HCT116 (cell line): Measurements from ENCODE around the gene STK32B. TPM values are rescaled to one million over a fixed set of nuclear protein-coding genes. Genes with fewer than 3 reads are reported as not detected.

Source experiments
- ATAC-seq: fragments of 200-7000 bp; cut with Tn5 transposase; 2 replicates; pipeline ENCODE4 v1.9.1; 2020; ENCODE audit warnings: mild to moderate bottlenecking, moderate library complexity
- BruUV-seq: library from RNA; stranded (reverse); fragments of 400-500 nt; replicated peaks from 2 replicates; lab custom pipeline; 2021; lab: Mats Ljungman, UMichigan
- CTCF ChIA-PET: fragments of 300-600 bp; sonication (Branson Sonifier 250); formaldehyde crosslinking; loops from one replicate; lab custom pipeline; 2021; ENCODE audit warnings: antibody characterized with exemption; lab: Charles Lee
- POLR2A ChIA-PET: fragments of 300-600, 350-600 bp; sonication (Branson Sonifier 250); formaldehyde crosslinking; loops from one replicate; lab custom pipeline; 2021; ENCODE audit warnings: antibody characterized with exemption; lab: Charles Lee
- RAD21 ChIA-PET, 2 experiments: fragments of 300-600 bp; sonication (Branson Sonifier 250); formaldehyde crosslinking; loops; one replicate each; lab custom pipeline; 2023; ENCODE audit warnings: low total read pairs in 2 of 2; ENCODE audit not compliant: uncharacterized antibody in 2 of 2, unreplicated experiment in 2 of 2, low non-redundant PET in 1 of 2; lab: Charles Lee
- DNase-seq: peaks from one replicate; pipeline ENCODE4 v3.0.0-alpha.2; 2010; ENCODE audit warnings: low read depth, low spot score
- H2AFZ ChIP-seq: fragments of 200-600 bp; shearing (Covaris generic), sonication (generic); 2 replicates; pipeline ENCODE4 v1.6.1; 2017; ENCODE audit warnings: low read depth, mixed run types, mixed read lengths, antibody characterized with exemption, low read length; ENCODE audit not compliant: poor library complexity, severe bottlenecking
- H3K27ac ChIP-seq: 2 replicates; pipeline ENCODE4 v1.5.1; 2012; ENCODE audit warnings: low read depth, low read length
- H3K27me3 ChIP-seq: fragments of 200-600 bp; sonication (generic); 2 replicates; pipeline ENCODE4 v1.6.1; 2016; ENCODE audit warnings: mixed run types, low read length, mixed read lengths; ENCODE audit not compliant: insufficient read depth
- H3K36me3 ChIP-seq, 2 experiments: fragments of 200-500 bp in 1 of 2; fragments of 200-600 bp in 1 of 2; sonication (Bioruptor generic) in 1 of 2; sonication (generic) in 1 of 2; 2 replicates each; pipeline versions ENCODE4 v1.5.1 to v1.6.1; 2014 to 2016; ENCODE audit warnings: low read length in 2 of 2, inconsistent platforms in 1 of 2, mixed read lengths in 1 of 2, mixed run types in 1 of 2; ENCODE audit not compliant: insufficient read depth in 2 of 2, control insufficient read depth in 1 of 2
- H3K4me1 ChIP-seq, 2 experiments: fragments of 200-600 bp in 1 of 2; sonication (generic) in 1 of 2; 2 replicates each; pipeline versions ENCODE4 v1.5.1 to v1.6.1; 2012 to 2017; ENCODE audit warnings: low read length in 2 of 2, inconsistent platforms in 1 of 2, mild to moderate bottlenecking in 1 of 2, mixed read lengths in 1 of 2, mixed run types in 1 of 2, moderate library complexity in 1 of 2; ENCODE audit not compliant: insufficient read depth in 2 of 2, control insufficient read depth in 1 of 2
- H3K4me2 ChIP-seq: fragments of 200-600 bp; sonication (generic); 2 replicates; pipeline ENCODE4 v1.6.1; 2017; ENCODE audit warnings: mixed run types, low read length, mixed read lengths
- H3K4me3 ChIP-seq, 2 experiments: fragments of 200-600 bp in 1 of 2; sonication (generic) in 1 of 2; replicated peaks in 1 of 2; 2 replicates each; pipeline ENCODE4 v1.5.1; 2011 to 2016; ENCODE audit warnings: low read length in 2 of 2, control low read depth in 1 of 2, low read depth in 1 of 2, mild to moderate bottlenecking in 1 of 2, mixed read lengths in 1 of 2, mixed run types in 1 of 2
- H3K79me2 ChIP-seq: fragments of 200-600 bp; sonication (generic); 2 replicates; pipeline ENCODE4 v1.6.1; 2017; ENCODE audit warnings: mild to moderate bottlenecking, mixed run types, low read length, moderate library complexity, mixed read lengths; ENCODE audit not compliant: insufficient read depth
- H3K9ac ChIP-seq: fragments of 200-600 bp; sonication (generic); 2 replicates; pipeline ENCODE4 v1.6.1; 2016; ENCODE audit warnings: low read length, mixed read lengths
- H3K9me2 ChIP-seq: fragments of 200-600 bp; sonication (generic), shearing (Covaris generic); 2 replicates; pipeline ENCODE4 v1.6.1; 2017; ENCODE audit warnings: mixed run types, mild to moderate bottlenecking, moderate library complexity; ENCODE audit not compliant: insufficient read depth
- H3K9me3 ChIP-seq, 2 experiments: fragments of 200-500 bp in 1 of 2; fragments of 200-600 bp in 1 of 2; sonication (Bioruptor generic) in 1 of 2; sonication (generic) in 1 of 2; 2 replicates each; pipeline ENCODE4 v1.6.1; 2014 to 2017; ENCODE audit warnings: low read length in 2 of 2, mixed read lengths in 2 of 2, inconsistent platforms in 1 of 2, low read depth in 1 of 2, mild to moderate bottlenecking in 1 of 2, mixed run types in 1 of 2, moderate library complexity in 1 of 2; ENCODE audit not compliant: control insufficient read depth in 1 of 2, insufficient read depth in 1 of 2
- H4K20me1 ChIP-seq: fragments of 200-600 bp; sonication (generic), shearing (Covaris generic); 2 replicates; pipeline ENCODE4 v1.6.1; 2017; ENCODE audit warnings: mixed run types, mild to moderate bottlenecking, moderate library complexity; ENCODE audit not compliant: insufficient read depth
- ATF3 ChIP-seq: IDR thresholded peaks from 2 replicates; pipeline ENCODE4 v1.6.1; 2012
- CEBPB ChIP-seq: IDR thresholded peaks from 2 replicates; pipeline ENCODE4 v1.6.1; 2012; ENCODE audit warnings: low read depth
- EGR1 ChIP-seq: IDR thresholded peaks from 2 replicates; pipeline ENCODE4 v1.6.1; 2012; ENCODE audit warnings: low read depth
- EZH2phosphoT487 ChIP-seq: fragments of 200-600 bp; IDR thresholded peaks from 2 replicates; pipeline ENCODE4 v1.6.1; 2018; ENCODE audit warnings: antibody characterized with exemption, borderline replicate concordance
- POLR2A ChIP-seq: IDR thresholded peaks from 2 replicates; pipeline ENCODE4 v1.7.0; 2011; ENCODE audit warnings: borderline replicate concordance; ENCODE audit not compliant: insufficient read depth, insufficient read length; ENCODE audit errors: extremely low read depth
- REST ChIP-seq: IDR thresholded peaks from 2 replicates; pipeline ENCODE4 v1.6.1; 2012; ENCODE audit warnings: low read depth
- SRF ChIP-seq: IDR thresholded peaks from 2 replicates; pipeline ENCODE4 v1.6.1; 2012; ENCODE audit warnings: low read depth
- ZNF274 ChIP-seq: fragments of 200-500 bp; sonication (Bioruptor generic); IDR thresholded peaks from 2 replicates; pipeline ENCODE4 v1.6.1; 2014; ENCODE audit warnings: mild to moderate bottlenecking, low read depth, low read length, inconsistent platforms
- intact Hi-C: fragments of 100-400 bp; cut with micrococcal nuclease; formaldehyde crosslinking; loops from 2 replicates; pipeline ENCODE4 v1.10.0; 2022
- total RNA-seq: library from RNA; stranded (reverse); gene quantifications from one replicate; pipeline ENCODE4 v1.2.1, GENCODE V29; 2021; ENCODE audit not compliant: unreplicated experiment

The STK32B gene
- total RNA-seq, 1 experiment from 2014 or later = not detected

GRCh38 chr4:5012244-5012898, 38.9 kb upstream of the STK32B start:
- ChIA-PET CTCF (no interaction called here), RAD21 (no interaction called here), POLR2A (no interaction called here)
- intact Hi-C loops = no loop called here
- ATAC-seq (no peak), DNase-seq (no peak)
- no peaks in the 10 kb centered on the region for H3K4me1 ChIP-seq
- H4K20me1 ChIP-seq = no peaks in the 10 kb centered on the region
- H3K79me2 ChIP-seq = no peaks in the 10 kb centered on the region
- no peaks in the 10 kb centered on the region for H3K9me2 ChIP-seq
- H3K9me3 ChIP-seq = no peaks in the 10 kb centered on the region
- no peak overlapping the region for H3K4me2 ChIP-seq
- H3K4me3 ChIP-seq = no peak overlapping the region
- H3K27me3 ChIP-seq = peaks cover 78% of the 10 kb centered on the region
- no peak overlapping the region for H3K9ac ChIP-seq
- TF ChIP-seq REST (no peak), ATF3 (no peak), EZH2phosphoT487 (no peak), POLR2A (no peak), CEBPB (no peak), ZNF274 (no peak), EGR1 (no peak), SRF (no peak)
- H2AFZ ChIP-seq = no peak overlapping the region
- no TSS peak for BruUV-seq
- H3K36me3 ChIP-seq = no peaks in the 10 kb centered on the region
- no peak overlapping the region for H3K27ac ChIP-seq
